ENCODE results near the gene TMEM134. TPM values are rescaled to one million over a fixed set of nuclear protein-coding genes. Genes with fewer than 3 reads are reported as not detected.

The TMEM134 gene
- total RNA-seq, 2 experiments from 2014 or later, result 36.3 to 37.6 TPM

DNA sequence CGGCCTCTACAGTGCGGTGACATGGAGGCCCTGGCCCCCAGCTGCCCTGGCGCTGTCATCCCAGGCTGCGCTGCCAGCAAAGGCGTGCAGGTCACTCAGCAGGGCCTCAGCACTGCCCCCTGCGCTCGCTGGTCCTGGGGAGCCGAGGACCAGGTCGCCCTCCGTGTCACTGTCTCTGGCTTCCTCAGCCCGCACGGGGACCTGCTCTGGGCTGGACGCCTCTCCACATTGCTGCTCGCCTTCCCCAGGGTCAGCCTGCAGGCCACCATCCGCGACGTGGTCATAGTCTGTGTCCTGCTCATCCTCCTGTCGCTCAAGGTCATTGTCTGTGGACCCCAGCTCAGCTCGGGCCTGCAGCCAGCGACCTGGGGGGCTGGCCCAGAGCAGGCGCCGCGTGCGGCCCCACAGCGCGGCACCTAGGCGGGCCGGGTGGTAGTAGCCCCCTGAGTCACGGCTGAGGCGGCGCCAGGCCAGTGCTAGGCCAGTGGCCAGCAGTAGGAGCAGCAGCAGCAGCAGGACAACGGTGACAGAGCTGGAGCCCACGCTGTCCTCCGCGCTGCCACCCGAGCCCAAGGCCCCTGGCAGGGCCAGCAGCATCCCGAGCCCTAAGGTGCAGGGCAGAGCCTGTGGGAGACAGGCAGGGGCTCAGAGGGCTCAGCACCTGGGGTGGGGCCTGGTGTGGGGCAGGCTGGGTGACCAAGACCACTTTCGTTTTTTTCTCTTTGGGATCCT is 33.2 kb downstream of the TMEM134 start:
- Mint-ChIP-seq H3K9me3 (no peaks in the 10 kb centered on the region), H3K27ac (peak overlapping the region; percentile 97), H3K4me3 (peak overlapping the region; percentile 94), H3K36me3 (ENCODE audit: low read depth) (peaks cover 69% of the 10 kb centered on the region), H3K4me1 (peaks cover 67% of the 10 kb centered on the region), H3K27me3 (no peaks in the 10 kb centered on the region)
- DNase-seq, result no peak
- CTCF ChIA-PET, result interaction anchor here (1.2 to 4.4 kb wide), 4 partner anchors 28 to 84 kb away, joined by 3 to 67 read pairs (median 5); partner anchors contain the start of genes AIP, PPP1CA and TBC1D10C
- POLR2A ChIA-PET, result interaction anchor here (0.7 to 15.2 kb wide), 21 partner anchors 8 to 168 kb away, joined by 4 to 361 read pairs (median 27); partner anchors contain the start of genes AIP, CDK2AP2, PITPNM1 and POLD4

DNA sequence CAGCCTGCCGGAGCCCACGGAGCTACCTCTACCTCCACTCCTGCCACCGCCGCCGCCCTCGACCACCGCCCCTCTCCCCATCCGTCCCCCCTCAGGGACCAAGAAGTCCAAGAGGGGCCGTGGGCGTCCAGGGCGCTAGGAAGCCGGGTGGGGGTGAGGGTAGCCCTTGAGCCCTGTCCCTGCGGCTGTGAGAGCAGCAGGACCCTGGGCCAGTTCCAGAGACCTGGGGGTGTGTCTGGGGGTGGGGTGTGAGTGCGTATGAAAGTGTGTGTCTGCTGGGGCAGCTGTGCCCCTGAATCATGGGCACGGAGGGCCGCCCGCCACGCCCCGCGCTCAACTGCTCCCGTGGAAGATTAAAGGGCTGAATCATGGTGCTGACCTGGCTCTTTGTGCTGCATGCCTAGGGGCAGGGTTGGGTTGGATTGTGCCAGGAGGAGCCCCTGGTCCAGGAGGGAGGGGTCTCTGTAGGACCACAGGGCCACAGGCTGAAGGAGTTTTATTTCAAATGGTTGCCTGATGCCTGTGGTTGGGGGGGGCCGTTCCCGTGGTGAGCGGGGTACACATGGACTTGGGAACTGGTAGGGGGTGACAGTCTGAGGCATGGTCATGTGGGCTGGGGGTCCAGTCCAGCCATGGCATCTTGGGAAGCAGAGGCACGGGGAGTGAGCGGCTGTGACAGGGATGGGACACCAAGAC is 33.9 kb downstream of the TMEM134 start:
- Mint-ChIP-seq H3K27me3 (no peaks in the 10 kb centered on the region), H3K36me3 (ENCODE audit: low read depth) (peaks cover 73% of the 10 kb centered on the region), H3K9me3 (no peaks in the 10 kb centered on the region), H3K4me3 (peak overlapping the region; percentile 94), H3K27ac (peak overlapping the region; percentile 97), H3K4me1 (peaks cover 64% of the 10 kb centered on the region)
- POLR2A ChIA-PET, result interaction anchor here (1.1 to 15.2 kb wide), 11 partner anchors 7 to 82 kb away, joined by 3 to 361 read pairs (median 74); partner anchors contain the start of genes AIP, PPP1CA, RPS6KB2 and TBC1D10C
- no peak for DNase-seq
- CTCF ChIA-PET, result interaction anchor here (1.0 kb wide), 1 partner anchor 26 kb away, joined by 3 read pairs; no protein-coding TSS in a partner anchor

- no peak for DNase-seq
- Mint-ChIP-seq H3K9me3 (no peaks in the 10 kb centered on the region), H3K36me3 (ENCODE audit: low read depth) (peaks cover 68% of the 10 kb centered on the region), H3K27ac (peak overlapping the region; percentile 73), H3K4me3 (peak overlapping the region; percentile 94), H3K27me3 (no peaks in the 10 kb centered on the region), H3K4me1 (peaks cover 65% of the 10 kb centered on the region)
- CTCF ChIA-PET, result interaction anchor here (1.0 kb wide), 1 partner anchor 27 kb away, joined by 3 read pairs; no protein-coding TSS in a partner anchor
- POLR2A ChIA-PET, result interaction anchor here (1.1 to 15.2 kb wide), 8 partner anchors 10 to 82 kb away, joined by 3 to 361 read pairs (median 9); partner anchors contain the start of genes PPP1CA, TBC1D10C and TMEM134
Measured at GRCh38 chr11:67434395-67434881, 34.6 kb downstream of the TMEM134 start.

- no peak for DNase-seq
- H3K4me3 Mint-ChIP-seq, result peak overlapping the region; percentile 94
- peaks cover 65% of the 10 kb centered on the region for H3K4me1 Mint-ChIP-seq
- no peaks in the 10 kb centered on the region for H3K27me3 Mint-ChIP-seq
- H3K9me3 Mint-ChIP-seq, result no peaks in the 10 kb centered on the region
- H3K27ac Mint-ChIP-seq, result peak overlapping the region; percentile 73
- H3K36me3 Mint-ChIP-seq (ENCODE audit: low read depth), result peaks cover 61% of the 10 kb centered on the region
- POLR2A ChIA-PET, result interaction anchor here (1.1 to 15.2 kb wide), 10 partner anchors 9 to 81 kb away, joined by 3 to 361 read pairs (median 9); partner anchors contain the start of genes PPP1CA, TBC1D10C and TMEM134
- CTCF ChIA-PET, result interaction anchor here (1.1 kb wide), 1 partner anchor 9 kb away, joined by 3 read pairs; no protein-coding TSS in a partner anchor
Measured at GRCh38 chr11:67433536-67434394, 35.3 kb downstream of the TMEM134 start.

DNA sequence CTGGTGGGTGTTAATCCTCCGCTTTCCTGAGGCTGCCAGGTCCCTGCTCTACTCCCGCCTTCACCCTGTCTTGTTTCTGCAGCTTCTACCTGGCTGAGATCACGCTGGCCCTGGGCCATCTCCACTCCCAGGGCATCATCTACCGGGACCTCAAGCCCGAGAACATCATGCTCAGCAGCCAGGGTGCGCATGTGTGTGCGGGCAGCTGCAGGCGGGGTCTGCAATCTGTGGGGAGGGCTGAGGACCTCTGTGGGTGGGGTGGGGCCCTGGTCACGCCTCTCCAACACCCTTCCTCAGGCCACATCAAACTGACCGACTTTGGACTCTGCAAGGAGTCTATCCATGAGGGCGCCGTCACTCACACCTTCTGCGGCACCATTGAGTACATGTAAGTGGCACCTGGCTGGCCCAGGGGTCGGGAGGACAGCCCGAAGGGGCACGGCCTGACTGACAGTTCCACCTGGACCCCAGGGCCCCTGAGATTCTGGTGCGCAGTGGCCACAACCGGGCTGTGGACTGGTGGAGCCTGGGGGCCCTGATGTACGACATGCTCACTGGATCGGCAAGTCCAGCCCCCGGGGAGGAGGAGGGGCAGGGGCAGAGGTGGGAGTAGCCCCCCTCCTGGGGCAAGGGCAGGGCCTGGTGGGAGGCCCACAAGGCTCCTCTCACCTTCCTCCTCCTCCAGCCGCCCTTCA is 36.2 kb downstream of the TMEM134 start:
- no peaks in the 10 kb centered on the region for H3K9me3 Mint-ChIP-seq
- H3K4me3 Mint-ChIP-seq, result peak overlapping the region; percentile 21
- peaks cover 67% of the 10 kb centered on the region for H3K4me1 Mint-ChIP-seq
- DNase-seq, result no peak
- ChIA-PET POLR2A (interaction anchor here (0.7 to 15.2 kb wide), 12 partner anchors 8 to 80 kb away, joined by 3 to 361 read pairs (median 6); partner anchors contain the start of genes PPP1CA, RAD9A, TBC1D10C and TMEM134), CTCF (interaction anchor here (0.9 to 1.1 kb wide), 2 partner anchors 8 to 26 kb away, joined by 3 read pairs; no protein-coding TSS in a partner anchor)
- peaks cover 53% of the 10 kb centered on the region for H3K36me3 Mint-ChIP-seq (ENCODE audit: low read depth)
- peak overlapping the region; percentile 73 for H3K27ac Mint-ChIP-seq
- no peaks in the 10 kb centered on the region for H3K27me3 Mint-ChIP-seq

- no peaks in the 10 kb centered on the region for H3K9me3 Mint-ChIP-seq
- H3K27me3 Mint-ChIP-seq, result no peaks in the 10 kb centered on the region
- ChIA-PET POLR2A (interaction anchor here (0.7 to 15.2 kb wide), 12 partner anchors 8 to 79 kb away, joined by 3 to 361 read pairs (median 4); partner anchors contain the start of genes PPP1CA, RAD9A and TBC1D10C), CTCF (no interaction called here)
- no peak overlapping the region for H3K4me3 Mint-ChIP-seq
- DNase-seq, result no peak
- peak overlapping the region; percentile 38 for H3K27ac Mint-ChIP-seq
- H3K4me1 Mint-ChIP-seq, result peaks cover 74% of the 10 kb centered on the region
- H3K36me3 Mint-ChIP-seq (ENCODE audit: low read depth), result peaks cover 43% of the 10 kb centered on the region
Measured at GRCh38 chr11:67431346-67432249, 37.5 kb downstream of the TMEM134 start.

- ChIA-PET POLR2A (interaction anchor here (0.7 to 15.2 kb wide), 8 partner anchors 9 to 46 kb away, joined by 3 to 361 read pairs (median 21); partner anchors contain the start of genes PPP1CA, PTPRCAP, RAD9A and TBC1D10C), CTCF (interaction anchor here (1.7 kb wide), 1 partner anchor 9 kb away, joined by 5 read pairs; no protein-coding TSS in a partner anchor)
- Mint-ChIP-seq H3K9me3 (no peaks in the 10 kb centered on the region), H3K4me1 (peaks cover 70% of the 10 kb centered on the region), H3K36me3 (ENCODE audit: low read depth) (peaks cover 30% of the 10 kb centered on the region), H3K27ac (no peak overlapping the region), H3K4me3 (peak overlapping the region; percentile 95), H3K27me3 (no peaks in the 10 kb centered on the region)
- no peak for DNase-seq
Measured at GRCh38 chr11:67429722-67430121, 39.3 kb downstream of the TMEM134 start.

GRCh38 chr11:67429038-67429668 is 39.9 kb downstream of the TMEM134 start:
- Mint-ChIP-seq H3K27ac (peak overlapping the region; percentile 94), H3K4me1 (peaks cover 68% of the 10 kb centered on the region), H3K9me3 (no peaks in the 10 kb centered on the region), H3K27me3 (no peaks in the 10 kb centered on the region), H3K4me3 (peak overlapping the region; percentile 95), H3K36me3 (ENCODE audit: low read depth) (peaks cover 26% of the 10 kb centered on the region)
- POLR2A ChIA-PET, result interaction anchor here (0.7 to 15.2 kb wide), 14 partner anchors 9 to 151 kb away, joined by 3 to 361 read pairs (median 5); partner anchors contain the start of genes CORO1B, PPP1CA, PTPRCAP and TBC1D10C
- CTCF ChIA-PET, result interaction anchor here (1.7 to 2.1 kb wide), 3 partner anchors 10 to 28 kb away, joined by 5 to 9 read pairs (median 9); partner anchors contain the start of gene PPP1CA
- DNase-seq, result no peak

DNA sequence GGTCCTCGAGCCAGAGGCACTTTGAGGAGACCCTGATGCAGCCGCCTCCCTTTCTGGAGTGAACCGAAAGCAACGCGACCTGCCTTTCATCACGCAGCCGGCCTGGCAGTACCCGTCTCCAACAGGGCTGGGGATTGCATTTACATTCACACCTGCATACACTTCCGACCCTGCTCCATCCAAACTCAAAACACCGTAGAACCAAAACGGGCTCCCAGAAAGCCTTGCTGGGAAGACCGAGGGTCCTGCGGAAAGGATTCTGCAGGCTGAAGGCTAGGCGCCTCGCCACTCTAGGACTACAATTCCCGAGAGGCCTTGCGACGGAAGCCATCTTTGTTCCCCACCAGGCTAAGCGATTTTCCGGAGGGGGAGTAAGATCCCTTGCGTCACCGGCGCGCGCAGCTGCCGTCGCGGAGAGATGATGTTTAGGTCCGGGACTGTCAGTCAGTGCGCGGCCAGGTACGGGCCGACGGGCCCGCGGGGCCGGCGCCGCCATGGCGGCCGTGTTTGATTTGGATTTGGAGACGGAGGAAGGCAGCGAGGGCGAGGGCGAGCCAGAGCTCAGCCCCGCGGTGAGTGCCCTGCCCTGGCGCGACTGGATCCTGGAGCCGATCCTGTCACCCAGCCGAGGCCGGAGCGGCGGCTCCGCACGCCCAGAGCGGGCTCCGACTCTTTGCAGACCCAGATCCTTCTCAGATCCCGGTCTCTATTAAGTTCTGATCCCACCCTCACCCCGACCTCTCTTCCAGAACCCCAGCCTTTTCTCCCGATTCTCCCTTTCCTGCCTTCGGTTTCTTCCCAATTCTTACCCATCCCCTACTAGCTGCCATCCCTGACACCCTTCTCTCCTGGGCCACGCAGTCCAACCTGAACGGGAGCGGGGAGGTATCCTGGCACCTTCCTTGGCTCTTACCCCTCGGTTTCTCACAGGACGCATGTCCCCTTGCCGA is 40.7 kb downstream of the TMEM134 start, which contains the start of gene RPS6KB2:
TSS of gene RPS6KB2 (plus strand) at position 443 of the 950 bp plus-strand sequence. CDS start at position 495, 52 bp downstream.
- H3K36me3 Mint-ChIP-seq (ENCODE audit: low read depth), result peaks cover 20% of the 10 kb centered on the region
- ChIA-PET POLR2A (interaction anchor here (0.7 to 15.2 kb wide), 14 partner anchors 10 to 150 kb away, joined by 3 to 361 read pairs (median 5); partner anchors contain the start of genes CORO1B, PPP1CA, PTPRCAP and RAD9A), CTCF (interaction anchor here (0.6 to 2.2 kb wide), 6 partner anchors 9 to 64 kb away, joined by 3 to 9 read pairs (median 7); partner anchors contain the start of genes PPP1CA, PTPRCAP and TBC1D10C)
- H3K27me3 Mint-ChIP-seq, result no peaks in the 10 kb centered on the region
- H3K27ac Mint-ChIP-seq, result peak within 1 kb of the TSS; percentile 94
- H3K4me3 Mint-ChIP-seq, result peak within 1 kb of the TSS; percentile 95
- no peaks in the 10 kb centered on the region for H3K9me3 Mint-ChIP-seq
- peaks cover 60% of the 10 kb centered on the region for H3K4me1 Mint-ChIP-seq
- DNase-seq, result peak; percentile 100

Measured in activated CD4-positive, alpha-beta memory T cell treated with anti-CD3 and anti-CD28 coated beads, Interleukin-2, amount 10 ng/mL, durations not matched to agents 7 days and 5 days (primary cell).